NCI-H2227 treated with DMSO at 0.1 percent for 48 hours (cell line): ENCODE results near the gene KIF16B.

ENCODE experiments used
- DNase-seq: peaks from one replicate; lab custom pipeline; 2025; lab: John Stamatoyannopoulos, UW

Gene KIF16B

DNA sequence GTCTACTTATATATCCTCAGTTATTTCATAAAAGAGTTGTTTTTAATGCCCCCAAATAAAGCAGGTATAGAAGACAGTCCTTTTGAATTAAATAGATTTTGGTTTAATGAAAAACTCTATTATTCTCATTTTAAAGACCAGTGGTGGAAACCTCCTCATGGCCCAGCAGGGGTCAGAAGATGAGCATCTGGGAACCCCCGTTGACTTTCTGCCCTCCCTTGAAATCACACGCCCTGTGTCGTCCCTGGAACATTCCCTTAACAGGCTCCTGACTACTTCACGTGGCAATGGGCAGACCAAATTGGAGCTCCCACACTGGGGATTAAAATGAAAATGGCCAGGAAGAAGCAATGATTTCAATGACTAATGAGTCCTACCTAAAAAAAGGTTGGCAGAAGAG lies 220.9 kb downstream of the KIF16B start:
- no peak for DNase-seq

DNA sequence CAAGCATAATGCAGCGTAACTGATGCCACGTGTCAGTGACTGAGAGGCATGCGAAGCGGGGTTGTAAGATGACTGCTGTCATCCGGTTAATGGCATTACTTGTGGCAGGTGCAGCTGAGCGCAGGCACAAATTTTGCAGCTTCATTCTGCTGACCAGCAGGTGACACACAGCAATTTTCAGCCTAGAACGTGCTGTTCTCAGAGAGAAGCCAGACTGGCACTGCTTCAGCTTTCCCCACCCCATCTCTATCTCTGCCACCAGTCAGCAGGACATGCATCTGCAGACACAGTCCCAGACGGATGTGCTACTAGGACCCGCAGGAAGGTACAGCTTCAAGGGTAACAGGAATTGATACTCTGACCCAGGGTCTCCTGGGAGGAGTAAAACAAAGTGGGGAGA lies 221.8 kb downstream of the KIF16B start:
- DNase-seq = no peak

GRCh38 chr20:16350465-16350864 lies 222.8 kb downstream of the KIF16B start:
- DNase-seq = no peak

DNA sequence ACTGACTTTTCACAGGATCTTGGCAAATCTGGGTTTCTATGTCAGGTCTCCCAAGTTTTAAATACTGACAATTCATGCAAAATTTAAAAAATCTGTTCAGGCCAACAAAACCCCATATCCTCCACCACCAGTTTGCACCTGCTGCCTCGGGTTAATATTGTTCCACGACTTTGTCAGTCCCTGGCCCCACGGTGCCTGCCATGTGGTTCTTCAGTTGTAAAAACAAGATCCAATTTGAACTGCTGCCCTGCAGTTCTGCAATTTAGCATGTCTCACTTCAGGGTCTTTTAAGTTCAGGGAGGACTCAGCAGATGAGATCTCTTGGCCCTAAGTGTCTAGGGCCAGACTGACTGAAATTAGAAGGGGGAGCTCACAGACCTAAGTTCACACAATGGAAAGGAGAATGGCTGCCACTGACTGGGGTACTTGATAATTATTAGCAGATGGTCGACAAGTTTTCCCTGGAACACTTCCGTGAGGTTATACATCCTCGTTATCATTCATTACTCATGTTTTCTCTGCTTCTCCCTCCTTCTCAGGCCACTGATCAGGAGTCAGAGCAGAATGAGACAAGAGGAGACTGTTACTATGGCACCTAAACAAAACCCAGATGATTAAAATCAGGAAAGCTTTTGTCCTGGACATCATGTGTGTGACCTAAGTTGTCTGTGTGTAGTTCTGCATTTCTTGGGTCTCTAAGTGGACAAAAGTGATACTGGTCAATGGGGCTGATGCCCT lies 223.6 kb downstream of the KIF16B start:
- no peak for DNase-seq

DNA sequence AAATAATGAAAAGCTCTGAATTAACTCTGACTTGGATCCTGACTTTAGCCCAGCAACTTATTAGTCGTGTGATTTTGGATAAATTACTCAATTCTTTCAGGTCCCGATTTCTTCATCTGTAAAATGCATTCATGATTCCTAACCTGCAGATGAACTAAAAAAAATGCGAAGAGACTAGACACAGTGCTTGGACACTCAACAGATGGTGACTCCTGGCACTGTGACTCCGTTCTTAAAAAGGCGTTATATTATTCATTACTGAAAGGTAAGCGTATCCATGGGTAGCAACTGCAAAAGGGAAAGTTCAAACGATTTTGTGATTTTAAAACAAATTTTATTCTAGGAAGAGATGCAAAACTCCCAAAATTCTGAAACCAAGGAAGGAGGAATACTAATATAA lies 226.3 kb downstream of the KIF16B start:
- DNase-seq = no peak

- no peak for DNase-seq
Measured at GRCh38 chr20:16337707-16338106, 235.5 kb downstream of the KIF16B start.

DNA sequence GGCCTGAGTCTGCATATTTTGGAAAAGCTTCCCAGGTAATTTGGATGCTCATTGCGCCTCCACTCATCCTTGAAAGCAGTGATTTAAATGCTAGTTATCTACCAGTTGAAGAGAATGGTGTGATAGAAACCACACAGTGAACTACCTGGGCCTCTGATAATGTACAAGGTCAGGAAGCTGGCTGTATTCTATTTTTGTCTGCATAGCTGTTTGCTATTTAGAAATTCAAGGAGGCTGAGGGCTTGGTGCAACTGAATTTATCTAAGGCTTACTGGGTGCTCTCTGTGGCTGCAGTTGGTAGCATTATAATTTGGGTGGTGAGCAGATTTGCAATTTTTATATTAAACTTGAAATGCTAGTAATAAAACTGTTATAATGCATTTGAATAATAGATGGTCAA lies 245.6 kb downstream of the KIF16B start:
- no peak for DNase-seq

- DNase-seq = no peak
Measured at GRCh38 chr20:16321291-16321690, 252.0 kb downstream of the KIF16B start.

DNA sequence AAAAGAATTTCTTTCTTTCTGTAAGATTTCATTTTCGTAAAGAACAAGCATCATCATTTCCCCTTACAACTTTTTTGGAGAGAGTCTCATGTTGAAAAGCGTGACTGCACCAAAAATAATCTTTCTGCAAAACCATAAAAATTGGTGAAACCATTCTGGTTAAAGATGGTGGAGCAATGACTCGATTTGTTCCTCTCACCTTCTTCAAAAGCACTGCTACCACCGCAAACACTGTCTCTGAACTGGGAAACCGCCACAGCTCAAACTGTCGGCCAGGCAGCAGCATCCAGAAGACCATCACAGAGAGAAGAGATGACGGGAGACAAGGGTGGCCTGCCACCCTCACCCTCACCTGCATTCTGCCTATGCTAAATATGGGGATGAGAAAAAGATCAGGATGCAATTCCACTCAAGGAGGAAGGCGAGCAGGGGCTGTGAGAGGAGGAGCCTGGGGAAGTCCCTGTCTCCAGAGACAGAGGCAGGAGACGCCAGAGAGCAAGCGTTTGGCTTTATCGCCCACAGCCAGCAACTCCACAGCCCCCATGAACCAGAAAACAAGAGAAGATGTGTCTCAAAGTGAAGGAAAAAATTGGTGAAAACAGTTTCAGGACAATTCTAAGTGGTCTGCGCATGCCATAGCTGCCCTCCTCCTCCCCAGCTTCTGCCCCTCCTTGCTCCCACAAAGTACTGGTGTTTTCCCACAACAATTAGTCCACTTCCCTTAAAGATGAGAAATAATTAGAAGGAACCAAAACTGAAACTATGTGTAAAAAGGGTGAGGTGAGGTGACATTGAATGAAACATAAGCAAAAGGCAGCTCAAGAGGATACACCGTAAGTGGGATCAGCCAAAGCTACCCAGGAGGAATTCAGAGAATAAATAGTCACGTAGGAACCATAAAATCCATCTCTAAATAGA lies 255.5 kb downstream of the KIF16B start:
- no peak for DNase-seq

DNA sequence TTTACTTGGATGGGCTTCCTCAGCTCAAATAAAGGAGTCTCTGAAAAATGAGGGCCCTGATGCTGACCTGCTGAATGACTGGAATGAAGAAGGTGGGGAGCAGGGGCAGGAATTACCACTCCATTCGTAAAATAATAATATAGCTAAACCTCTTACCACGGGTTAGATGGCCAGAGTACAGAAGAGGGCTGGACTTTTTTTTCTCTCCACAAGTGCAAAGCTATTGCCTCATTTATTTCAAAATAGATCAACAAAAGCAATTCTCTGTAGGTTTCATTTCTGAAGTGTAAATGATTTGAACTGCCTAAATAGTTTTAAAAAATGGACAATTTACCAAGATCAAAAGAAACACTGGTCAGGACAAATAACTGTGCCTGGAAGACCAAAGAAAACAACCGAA lies 256.7 kb downstream of the KIF16B start:
- no peak for DNase-seq

DNA sequence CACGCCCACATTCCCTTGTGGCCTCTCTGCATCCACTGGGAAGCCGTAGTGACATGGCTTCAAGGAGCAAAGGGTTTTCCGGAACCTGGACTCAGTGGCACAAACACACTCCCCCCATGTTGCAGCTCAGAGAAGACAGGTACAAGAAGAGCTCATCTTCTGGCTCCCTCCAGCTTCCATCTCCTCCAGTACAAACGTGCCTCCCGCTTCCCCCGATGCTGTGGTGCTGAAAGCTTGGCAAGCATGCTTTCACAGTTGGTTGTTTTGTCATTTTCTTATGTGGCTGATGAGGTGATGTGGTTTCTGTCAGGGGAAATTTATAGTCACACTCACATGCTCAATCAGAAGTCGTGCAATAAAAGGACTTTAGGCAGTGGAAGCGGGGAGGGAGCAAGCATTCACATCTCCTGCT lies 258.5 kb downstream of the KIF16B start:
- DNase-seq = no peak

GRCh38 chr20:16314320-16314719 lies 258.9 kb downstream of the KIF16B start:
- no peak for DNase-seq

DNA sequence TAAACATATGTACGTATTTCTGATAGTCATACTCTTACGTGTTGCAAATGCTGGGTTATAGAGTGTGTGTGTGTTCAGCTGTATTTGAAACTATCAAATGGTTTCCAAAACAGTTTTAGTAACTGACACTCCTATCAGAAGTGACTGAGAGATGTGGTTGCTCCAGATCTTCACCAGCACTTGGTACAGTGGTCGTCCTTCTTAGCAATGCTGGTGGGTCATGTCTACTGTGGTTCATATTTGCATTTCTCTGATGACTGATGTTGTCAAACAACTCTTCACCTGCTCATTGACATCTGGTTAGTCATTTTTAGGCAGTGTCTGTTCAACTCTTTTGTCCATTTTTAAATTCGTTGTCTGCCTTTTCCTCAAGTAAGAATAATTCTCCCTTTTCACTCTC lies 259.3 kb downstream of the KIF16B start:
- DNase-seq = no peak

GRCh38 chr20:16312998-16313397 lies 260.2 kb downstream of the KIF16B start:
- no peak for DNase-seq

DNA sequence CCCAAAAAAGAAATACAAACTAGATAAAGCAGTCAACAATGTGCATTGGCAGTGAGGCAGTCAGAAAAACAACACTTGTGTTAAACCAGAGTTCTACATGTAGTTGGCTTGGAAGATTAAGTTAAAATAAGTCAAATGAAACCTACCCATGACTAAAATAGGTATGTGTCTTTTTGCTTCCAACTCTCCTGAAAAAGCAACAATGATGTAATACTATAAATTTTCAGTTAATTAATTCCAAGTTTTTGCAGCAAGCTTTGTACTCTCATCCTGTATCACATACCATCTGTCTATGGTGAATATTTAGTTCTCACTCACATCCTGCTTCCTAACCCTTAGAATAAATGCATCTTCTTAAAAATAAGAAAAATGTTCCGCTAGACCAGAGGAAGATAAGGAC lies 261.5 kb downstream of the KIF16B start:
- no peak for DNase-seq

DNA sequence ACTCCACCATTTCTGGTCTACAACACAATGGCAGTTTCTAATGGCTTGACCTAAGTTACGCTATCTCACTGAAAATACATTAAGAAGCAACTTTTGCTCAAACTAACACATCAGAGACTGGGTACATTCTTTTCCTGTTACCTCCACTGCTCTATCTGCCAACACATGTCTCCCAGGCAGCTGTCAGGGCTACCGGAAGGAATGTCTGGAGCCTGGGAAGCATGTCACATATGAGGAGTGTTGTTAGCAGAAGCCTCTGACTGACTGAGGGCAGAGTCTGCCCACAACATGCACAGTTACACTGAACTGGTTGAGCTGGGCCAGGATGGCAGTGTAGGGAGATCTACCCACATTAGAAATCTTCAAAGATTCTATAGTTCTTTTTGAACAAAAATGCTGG lies 264.5 kb downstream of the KIF16B start:
- no peak for DNase-seq

DNA sequence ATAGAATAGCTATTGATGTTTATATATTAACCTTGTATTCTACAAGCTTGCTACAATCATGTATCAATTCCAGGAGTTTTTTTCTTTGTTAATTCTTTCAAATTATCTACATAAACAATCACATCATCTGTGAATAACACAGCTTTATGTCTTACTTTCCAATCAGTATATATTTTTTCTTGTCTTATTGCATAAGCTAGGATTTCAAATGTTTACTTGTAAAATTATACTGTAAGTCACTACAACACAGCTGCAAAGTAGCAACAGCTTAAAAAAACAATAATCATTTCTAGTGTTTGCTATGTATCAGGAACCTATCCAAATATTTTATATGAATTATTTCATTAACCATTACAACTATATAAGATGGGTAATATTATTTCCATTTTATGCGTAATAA lies 270.4 kb downstream of the KIF16B start:
- no peak for DNase-seq

GRCh38 chr20:16301986-16302385 lies 271.3 kb downstream of the KIF16B start:
- DNase-seq = no peak

DNA sequence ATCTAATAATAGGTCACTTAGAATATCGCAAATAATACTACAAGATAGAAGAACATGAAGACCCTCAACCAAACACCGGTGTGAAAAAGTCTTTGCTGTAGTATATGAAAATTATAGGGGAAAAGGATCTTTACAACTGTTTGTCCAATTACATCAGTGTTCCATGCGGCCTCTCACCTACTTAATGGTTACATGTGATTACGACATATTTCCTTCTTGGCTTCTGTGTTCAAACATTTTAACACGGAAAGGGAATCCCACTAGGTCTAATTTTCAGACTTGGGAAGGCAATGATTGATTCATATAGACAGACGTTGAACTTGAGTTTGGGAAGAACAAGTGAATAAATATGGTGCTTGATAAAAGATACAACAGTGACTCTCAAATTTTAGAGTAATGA lies 273.4 kb downstream of the KIF16B start:
- DNase-seq = no peak

DNA sequence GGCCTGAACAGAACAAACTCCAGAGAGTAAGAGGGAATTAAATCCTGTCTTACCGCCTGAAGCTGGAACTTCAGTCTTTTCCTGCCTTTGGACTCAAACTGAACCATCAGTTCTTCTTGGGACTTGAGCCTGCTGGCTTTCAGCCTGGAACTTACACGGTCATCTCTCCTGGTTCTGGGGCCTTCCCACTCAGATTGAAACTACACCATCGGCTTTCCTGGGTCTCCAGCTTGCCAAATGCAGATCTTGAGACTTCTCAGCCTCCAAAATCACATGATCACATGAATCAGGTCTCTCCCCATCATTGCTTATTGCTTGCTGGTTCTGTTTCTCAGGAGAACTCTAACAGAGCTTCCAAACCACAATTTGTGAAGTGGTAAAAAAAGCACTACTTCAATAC lies 276.3 kb downstream of the KIF16B start:
- no peak for DNase-seq

DNA sequence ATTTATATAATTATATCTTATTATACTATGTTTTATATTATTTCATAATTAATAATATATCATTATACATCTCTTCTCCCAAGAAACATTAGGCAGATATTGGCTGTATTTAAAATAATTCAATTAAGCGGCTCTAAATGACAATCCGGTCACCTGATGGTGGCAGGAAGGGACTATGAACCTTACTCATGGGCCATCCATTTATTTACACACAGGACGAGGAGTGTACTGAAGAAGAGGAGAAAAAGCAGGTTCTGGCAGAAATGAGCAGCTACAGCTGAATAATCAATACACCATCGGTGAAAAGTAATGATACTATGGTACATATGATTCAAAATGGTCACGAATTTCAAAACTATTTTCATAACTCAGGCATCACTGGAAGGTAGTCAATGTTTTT lies 277.7 kb downstream of the KIF16B start:
- DNase-seq = no peak

- no peak for DNase-seq
Measured at GRCh38 chr20:16293590-16293989, 279.7 kb downstream of the KIF16B start.

DNA sequence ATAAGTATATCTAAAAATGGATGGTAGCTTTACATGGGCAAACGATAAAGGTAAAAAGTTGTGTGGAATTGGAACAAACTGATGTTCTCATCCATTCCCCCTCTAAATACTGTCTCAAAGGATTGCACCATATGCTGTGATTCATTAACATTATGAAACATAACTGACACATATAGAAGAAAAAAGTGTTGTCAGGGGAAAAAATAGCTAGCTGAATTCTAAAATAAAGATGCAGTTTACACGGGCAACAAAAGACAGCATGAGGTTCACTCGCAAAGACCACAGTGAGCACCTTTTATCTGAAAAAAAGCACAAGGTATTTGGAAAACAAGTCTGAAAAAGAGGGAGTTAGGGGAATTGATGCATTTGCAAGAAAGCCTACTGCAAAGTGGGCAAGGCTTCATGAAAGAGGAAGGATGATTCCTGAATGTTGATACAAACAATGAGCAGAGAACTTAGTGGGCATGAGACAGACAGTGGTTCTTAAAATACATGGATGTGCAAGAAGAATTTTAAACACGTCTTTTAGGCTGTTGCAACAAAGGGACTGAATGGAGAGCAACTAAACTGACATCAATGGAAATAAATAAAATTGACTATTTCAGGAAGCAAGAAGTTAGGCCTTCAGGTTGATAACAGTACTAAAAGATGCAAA lies 280.9 kb downstream of the KIF16B start:
- DNase-seq = no peak
